Aorta (tissue), 5 donors: ENCODE results near the gene CROCC2. TPM values are rescaled to one million over a fixed set of nuclear protein-coding genes. Genes with fewer than 3 reads are reported as not detected.

Source experiments
- ATAC-seq: fragments of 200-7000 bp; cut with Tn5 transposase; one replicate; pipeline ENCODE4 v1.9.1; 2022; ENCODE audit warnings: moderate library complexity; ENCODE audit not compliant: low FRiP score
- DNase-seq, 2 donors: peaks; one replicate each; pipeline ENCODE4 v3.0.0-alpha.2; 2020
- H3K27ac ChIP-seq, 2 donors: one replicate each; pipeline ENCODE4 v1.5.1; 2013; ENCODE audit warnings: low read length in 2 of 2, mild to moderate bottlenecking in 2 of 2, moderate library complexity in 2 of 2, control low read depth in 1 of 2, inconsistent platforms in 1 of 2, low read depth in 1 of 2
- H3K27me3 ChIP-seq, 2 donors: one replicate each; pipeline ENCODE4 v1.6.1; 2013; ENCODE audit warnings: control low read depth in 1 of 2, low read length in 1 of 2, mild to moderate bottlenecking in 1 of 2, moderate library complexity in 1 of 2; ENCODE audit not compliant: insufficient read depth in 2 of 2, control insufficient read depth in 1 of 2
- H3K36me3 ChIP-seq, 2 donors: one replicate each; pipeline ENCODE4 v1.6.1; 2013; ENCODE audit warnings: control low read depth in 1 of 2, low read length in 1 of 2, mild to moderate bottlenecking in 1 of 2; ENCODE audit not compliant: insufficient read depth in 2 of 2, control insufficient read depth in 1 of 2
- H3K4me1 ChIP-seq, 2 donors: one replicate each; pipeline ENCODE4 v1.6.1; 2013; ENCODE audit warnings: low read length in 2 of 2, control low read depth in 1 of 2, mild to moderate bottlenecking in 1 of 2, moderate library complexity in 1 of 2; ENCODE audit not compliant: insufficient read depth in 2 of 2, control insufficient read depth in 1 of 2
- H3K4me3 ChIP-seq, 2 donors: one replicate each; pipeline ENCODE4 v1.5.1; 2013; ENCODE audit warnings: low read length in 2 of 2, control low read depth in 1 of 2, mild to moderate bottlenecking in 1 of 2
- H3K9me3 ChIP-seq: one replicate; pipeline ENCODE4 v1.6.1; 2013; ENCODE audit warnings: mild to moderate bottlenecking, low read length; ENCODE audit not compliant: control insufficient read depth
- WGBS, 2 donors: extraction: QIAGEN DNeasy Blood & Tissue Kit; methylation state at CpG; one replicate each; pipeline ENCODE4 v1.1.7; 2013; 5-methylcytosine and 5-hydroxymethylcytosine counted together
- intact Hi-C, 2 donors: fragments of 100-400 bp; cut with DNase I; formaldehyde crosslinking; loops; one replicate each; pipeline versions ENCODE4 v1.14.2 to v1.15.0; 2022
- polyA plus RNA-seq, 2 donors: library from polyadenylated mRNA; stranded (reverse); fragments of 200-250 nt; gene quantifications; one replicate each; pipeline ENCODE4 v1.2.3, GENCODE V29; 2013
- total RNA-seq, 2 donors: library from RNA; stranded (reverse); fragmentation: NEBNext Ultra II Directional; extraction: Animal tissue kit (Norgen Biotek cat#: 25700); gene quantifications; one replicate each; pipeline ENCODE4 v1.2.1, GENCODE V29; 2021
- donor health status: healthy with polysubstance abuse.
- donor health status: Bipolar disorder and iron deficiency.
- donor health status: DM: no; HTN: no; CAD: no.
- donor health status: DM: no; HTN: no; CAD: no.
- donor health status: DM: yes; HTN: yes; CAD: no.

CROCC2 gene
- total and polyA plus RNA-seq, 4 donors: 0.13 to 0.45 TPM; not detected in 2

GRCh38 chr2:240948905-240949790 lies 43.0 kb downstream of the CROCC2 start:
- WGBS, 2 donors: 86 to 93% methylated on average over 23 of the region's 23 CpGs
- H3K4me1 ChIP-seq: no peaks in the 10 kb centered on the region
- H3K36me3 ChIP-seq: no peaks in the 10 kb centered on the region
- no peak overlapping the region for H3K27ac ChIP-seq
- ATAC-seq: no peak
- H3K4me3 ChIP-seq: no peak overlapping the region
- peak; percentile 32 to 44 for DNase-seq
- no peaks in the 10 kb centered on the region for H3K9me3 ChIP-seq
- intact Hi-C loops: no loop called here
- H3K27me3 ChIP-seq: no peaks in the 10 kb centered on the region

DNA sequence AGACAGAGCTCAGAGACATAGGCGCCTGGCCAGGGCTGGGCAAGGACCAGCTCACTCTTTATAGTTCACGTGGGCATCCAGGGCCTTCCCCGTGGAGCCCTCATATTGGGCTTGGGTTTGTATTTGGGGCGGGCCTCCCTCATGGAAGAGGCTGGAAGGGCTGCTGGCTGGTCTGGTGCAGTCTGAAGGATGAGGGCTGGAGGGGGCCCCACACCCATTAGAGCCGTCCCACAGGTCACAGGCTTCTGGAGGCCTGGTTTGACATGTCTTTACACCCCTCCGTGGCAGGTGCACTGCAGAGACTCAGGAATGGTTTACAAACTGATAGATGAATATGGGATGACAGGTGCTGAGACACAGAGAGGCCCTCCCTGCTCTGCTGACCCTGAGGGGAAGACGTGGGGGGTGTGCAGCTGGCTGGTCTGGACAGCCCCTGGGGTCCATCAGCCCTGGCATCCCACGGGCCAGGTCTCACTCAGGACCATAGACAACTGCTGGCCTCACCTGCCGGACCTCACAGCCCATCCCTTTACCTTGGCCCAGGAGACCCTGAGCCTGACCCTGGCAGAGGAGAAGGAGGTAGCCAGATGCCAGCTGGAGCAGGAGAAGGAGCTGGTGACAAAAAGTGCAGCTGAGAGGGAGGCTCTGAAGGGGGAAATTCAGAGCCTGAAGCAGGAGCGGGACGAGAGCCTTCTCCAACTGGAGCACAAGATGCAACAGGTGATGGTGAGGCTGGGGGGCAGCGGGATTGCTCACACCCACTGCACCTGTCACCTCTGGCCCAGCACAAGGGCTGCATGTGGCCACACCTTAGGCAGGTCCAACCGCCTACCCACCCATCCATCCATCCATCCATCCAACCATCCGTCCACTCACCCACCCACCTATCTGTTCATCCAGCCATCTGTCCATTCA lies 43.9 kb downstream of the CROCC2 start:
- Histone ChIP-seq H3K27ac (no peak overlapping the region), H3K27me3 (no peaks in the 10 kb centered on the region), H3K4me1 (no peaks in the 10 kb centered on the region), H3K36me3 (no peaks in the 10 kb centered on the region), H3K9me3 (no peaks in the 10 kb centered on the region), H3K4me3 (no peak overlapping the region)
- no peak for ATAC-seq
- peak in 1 of 2 donors; percentile 51 for DNase-seq
- intact Hi-C loops: no loop called here
- 83 to 91% methylated on average over 14 of the region's 14 CpGs for WGBS, 2 donors

- DNase-seq (peak in 1 of 2 donors; percentile 1), ATAC-seq (no peak)
- no peak overlapping the region for H3K4me3 ChIP-seq
- no peaks in the 10 kb centered on the region for H3K36me3 ChIP-seq
- H3K4me1 ChIP-seq: no peaks in the 10 kb centered on the region
- WGBS, 2 donors: 86 to 87% methylated on average over 3 of the region's 3 CpGs
- H3K27ac ChIP-seq: no peak overlapping the region
- no peaks in the 10 kb centered on the region for H3K27me3 ChIP-seq
- intact Hi-C loops: no loop called here
- H3K9me3 ChIP-seq: no peaks in the 10 kb centered on the region
Observed at GRCh38 chr2:240951045-240951594, 45.0 kb downstream of the CROCC2 start.

DNA sequence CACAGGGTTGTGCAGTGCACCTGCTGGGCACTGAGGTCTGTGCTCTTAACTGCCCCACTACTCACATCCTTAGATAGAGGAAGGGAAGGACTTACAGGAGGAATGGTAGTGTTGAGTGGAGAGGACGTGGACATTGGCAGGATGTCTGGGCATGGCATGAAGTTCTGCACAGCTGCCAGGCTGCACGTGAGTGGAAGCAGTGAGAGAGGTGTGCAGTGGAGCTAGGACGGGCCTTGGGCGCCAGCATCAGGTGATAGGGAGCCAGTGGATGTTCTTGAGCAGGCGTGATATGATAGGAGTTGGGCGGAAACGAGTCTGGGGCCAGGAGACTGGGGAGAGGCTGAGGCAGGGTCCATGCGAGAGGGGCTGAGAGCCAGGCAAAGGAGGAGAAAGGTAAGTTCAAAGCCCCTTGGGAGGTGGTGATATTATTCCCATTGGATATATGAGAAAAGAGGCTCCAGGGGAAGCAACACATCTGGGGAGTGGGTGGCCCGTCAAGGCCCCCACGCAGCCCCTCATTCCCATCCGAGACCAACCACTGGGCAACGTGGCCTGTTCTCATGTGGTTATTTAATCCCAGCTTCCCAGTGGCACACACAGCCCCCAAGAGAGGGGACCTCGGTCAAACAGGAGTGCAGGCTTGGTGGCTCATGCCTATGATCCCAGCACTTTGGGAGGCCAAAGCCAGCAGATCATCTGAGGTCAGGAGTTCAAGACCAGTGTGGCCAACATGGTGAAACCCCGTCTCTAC lies 46.5 kb downstream of the CROCC2 start:
- H3K4me1 ChIP-seq: no peaks in the 10 kb centered on the region
- intact Hi-C loops: no loop called here
- ATAC-seq (no peak), DNase-seq (peak in 1 of 2 donors; percentile 41)
- 69 to 71% methylated on average over 14 of the region's 14 CpGs for WGBS, 2 donors
- H3K9me3 ChIP-seq: no peaks in the 10 kb centered on the region
- H3K4me3 ChIP-seq: no peak overlapping the region
- H3K27ac ChIP-seq: no peak overlapping the region
- H3K27me3 ChIP-seq: no peaks in the 10 kb centered on the region
- H3K36me3 ChIP-seq: no peaks in the 10 kb centered on the region

- Histone ChIP-seq H3K4me1 (no peaks in the 10 kb centered on the region), H3K9me3 (no peaks in the 10 kb centered on the region), H3K27me3 (no peaks in the 10 kb centered on the region), H3K27ac (no peak overlapping the region), H3K4me3 (no peak overlapping the region), H3K36me3 (no peaks in the 10 kb centered on the region)
- ATAC-seq: no peak
- intact Hi-C loops: no loop called here
- peak in 1 of 2 donors; percentile 42 for DNase-seq
- 70 to 73% methylated on average over 14 of the region's 14 CpGs for WGBS, 2 donors
Observed at GRCh38 chr2:240953426-240954410, 47.6 kb downstream of the CROCC2 start.

- Histone ChIP-seq H3K36me3 (no peaks in the 10 kb centered on the region), H3K27ac (no peak overlapping the region), H3K9me3 (no peaks in the 10 kb centered on the region), H3K27me3 (no peaks in the 10 kb centered on the region), H3K4me3 (no peak overlapping the region), H3K4me1 (no peaks in the 10 kb centered on the region)
- intact Hi-C loops: no loop called here
- no peak for ATAC-seq
- DNase-seq: peak in 1 of 2 donors; percentile 33
- WGBS, 2 donors: 62 to 64% methylated on average over 15 of the region's 15 CpGs
Observed at GRCh38 chr2:240954436-240955305, 48.5 kb downstream of the CROCC2 start.
